K562 (cell line): ENCODE measurements around the gene DGCR2. TPM values are rescaled to one million over a fixed set of nuclear protein-coding genes. Genes with fewer than 3 reads are reported as not detected.

Experiments used
- BMI1 ChIP-seq: fragments of 150-350 bp; IDR thresholded peaks from 2 replicates; pipeline ENCODE4 v1.6.1; 2014; ENCODE audit warnings: low read length
- CBX3 ChIP-seq, 2 experiments: IDR thresholded peaks; 1 replicate in 1 of 2; 2 replicates in 1 of 2; pipeline ENCODE4 v1.6.1; 2012; ENCODE audit warnings: inconsistent platforms in 2 of 2, low read length in 2 of 2, borderline replicate concordance in 1 of 2, control low read depth in 1 of 2
- EGR1 ChIP-seq: fragments of 450-650 bp; conservative IDR thresholded peaks from 2 replicates; pipeline ENCODE4 v1.6.1; 2017; ENCODE audit warnings: mild to moderate bottlenecking
- EHMT2 ChIP-seq: fragments of 450-650 bp; IDR thresholded peaks from 2 replicates; pipeline ENCODE4 v1.6.1; 2018; ENCODE audit warnings: antibody characterized with exemption
- FOXJ3 ChIP-seq: sonication (generic); formaldehyde crosslinking; IDR thresholded peaks from 2 replicates; pipeline ENCODE4 v1.4.0; 2020; ENCODE audit warnings: mild to moderate bottlenecking, missing genetic modification reagents
- HDAC3 ChIP-seq: fragments of 450-650 bp; IDR thresholded peaks from 2 replicates; pipeline ENCODE4 v1.6.1; 2018; ENCODE audit warnings: borderline replicate concordance, mild to moderate bottlenecking, moderate library complexity; ENCODE audit not compliant: partially characterized antibody
- HMGN3 ChIP-seq: IDR thresholded peaks from 2 replicates; pipeline ENCODE4 v1.6.1; 2011; ENCODE audit warnings: borderline replicate concordance, low read depth, mild to moderate bottlenecking, mixed read lengths, low read length; ENCODE audit not compliant: insufficient read length; ENCODE audit errors: extremely low read depth
- KAT2B ChIP-seq: IDR thresholded peaks from one replicate; pipeline ENCODE4 v1.6.1; 2012; ENCODE audit warnings: low read depth, mild to moderate bottlenecking, control low read depth, inconsistent platforms, low read length, moderate library complexity
- NFATC3 ChIP-seq: fragments of 450-650 bp; IDR thresholded peaks from 2 replicates; pipeline ENCODE4 v1.6.1; 2017; ENCODE audit warnings: mild to moderate bottlenecking
- RBBP5 ChIP-seq: fragments of 200-600 bp; sonication (generic); IDR thresholded peaks from 2 replicates; pipeline ENCODE4 v1.6.1; 2012; ENCODE audit warnings: borderline replicate concordance, mild to moderate bottlenecking, low read length, control low read depth, inconsistent platforms; ENCODE audit not compliant: insufficient read depth, poor library complexity, severe bottlenecking
- RBM17 ChIP-seq: fragments of 200-400 bp; formaldehyde crosslinking; IDR thresholded peaks from 2 replicates; pipeline ENCODE4 v1.6.1; 2017; ENCODE audit warnings: low read depth, mild to moderate bottlenecking, low read length, borderline replicate concordance
- RFX1 ChIP-seq: fragments of 450-650 bp; IDR thresholded peaks from 2 replicates; pipeline ENCODE4 v1.6.1; 2016; ENCODE audit warnings: mild to moderate bottlenecking, moderate library complexity
- SREBF2 ChIP-seq: sonication (generic); formaldehyde crosslinking; IDR thresholded peaks from 2 replicates; pipeline ENCODE4 v1.4.0; 2020; ENCODE audit warnings: mild to moderate bottlenecking, missing genetic modification reagents
- ZFP1 ChIP-seq: fragments of 450-650 bp; formaldehyde crosslinking; IDR thresholded peaks from 2 replicates; pipeline ENCODE4 v1.4.0; 2020; ENCODE audit warnings: mild to moderate bottlenecking, mixed read lengths
- ZFPM2 ChIP-seq: fragments of 250-450 bp; sonication (Bioruptor Pico); IDR thresholded peaks from 2 replicates; pipeline ENCODE4 v1.5.1; 2022; ENCODE audit warnings: mild to moderate bottlenecking
- ZNF79 ChIP-seq: fragments of 250-450 bp; sonication (Bioruptor Pico); IDR thresholded peaks from 2 replicates; pipeline ENCODE4 v1.4.0; 2020; ENCODE audit warnings: low read depth, mild to moderate bottlenecking, moderate library complexity
- polyA plus RNA-seq, 8 experiments: library from polyadenylated mRNA; depleted of rRNA in 4 of 8; stranded (reverse) in 5 of 8; unstranded in 3 of 8; fragments of >200 nt; fragmentation: Nextera tagmentation in 2 of 8; fragmentation: Illumina TruSeq in 1 of 8; extraction: Ambion mirVana in 2 of 8; extraction: Trizol in 1 of 8; gene quantifications; 2 replicates each; pipeline versions ENCODE4 v1.2.1 to v1.2.3, GENCODE V29; 2011 to 2014; ENCODE audit warnings: inconsistent platforms in 1 of 8, missing spikeins in 1 of 8
- total RNA-seq, 7 experiments: library from RNA; depleted of rRNA in 6 of 7; stranded (reverse); fragments of >200 nt in 6 of 7; fragmentation: Illumina TruSeq in 2 of 7; extraction: Trizol in 2 of 7; gene quantifications; 2 replicates each; pipeline versions ENCODE4 v1.2.1 to v1.2.3, GENCODE V29; 2011 to 2021; ENCODE audit warnings: low replicate concordance in 1 of 7
- TF ChIP-seq, protein P1 (sequence below): fragments of 450-650 bp; IDR thresholded peaks from 2 replicates; pipeline ENCODE4 v1.6.1; 2016; ENCODE audit warnings: low read depth, mild to moderate bottlenecking, moderate library complexity
- TF ChIP-seq, protein P2 (sequence below): sonication (generic); formaldehyde crosslinking; IDR thresholded peaks from 2 replicates; pipeline ENCODE4 v1.8.1; 2023; ENCODE audit warnings: missing genetic modification reagents, mild to moderate bottlenecking, borderline replicate concordance
- TF ChIP-seq, protein P3 (sequence below): sonication (generic); formaldehyde crosslinking; IDR thresholded peaks from 2 replicates; pipeline ENCODE4 v1.8.1; 2023; ENCODE audit warnings: mild to moderate bottlenecking, missing genetic modification reagents
- TF ChIP-seq, protein P4 (sequence below): sonication (generic); formaldehyde crosslinking; IDR thresholded peaks from 2 replicates; pipeline ENCODE4 v1.8.1; 2023; ENCODE audit warnings: mild to moderate bottlenecking, missing genetic modification reagents, moderate library complexity

DGCR2 gene
- total and polyA plus RNA-seq, 9 of the 15 experiments (the other 6 are each of a cell fraction or from before 2014, with no cell fraction given), result 0.69 to 101 (median 56.4) TPM

DNA sequence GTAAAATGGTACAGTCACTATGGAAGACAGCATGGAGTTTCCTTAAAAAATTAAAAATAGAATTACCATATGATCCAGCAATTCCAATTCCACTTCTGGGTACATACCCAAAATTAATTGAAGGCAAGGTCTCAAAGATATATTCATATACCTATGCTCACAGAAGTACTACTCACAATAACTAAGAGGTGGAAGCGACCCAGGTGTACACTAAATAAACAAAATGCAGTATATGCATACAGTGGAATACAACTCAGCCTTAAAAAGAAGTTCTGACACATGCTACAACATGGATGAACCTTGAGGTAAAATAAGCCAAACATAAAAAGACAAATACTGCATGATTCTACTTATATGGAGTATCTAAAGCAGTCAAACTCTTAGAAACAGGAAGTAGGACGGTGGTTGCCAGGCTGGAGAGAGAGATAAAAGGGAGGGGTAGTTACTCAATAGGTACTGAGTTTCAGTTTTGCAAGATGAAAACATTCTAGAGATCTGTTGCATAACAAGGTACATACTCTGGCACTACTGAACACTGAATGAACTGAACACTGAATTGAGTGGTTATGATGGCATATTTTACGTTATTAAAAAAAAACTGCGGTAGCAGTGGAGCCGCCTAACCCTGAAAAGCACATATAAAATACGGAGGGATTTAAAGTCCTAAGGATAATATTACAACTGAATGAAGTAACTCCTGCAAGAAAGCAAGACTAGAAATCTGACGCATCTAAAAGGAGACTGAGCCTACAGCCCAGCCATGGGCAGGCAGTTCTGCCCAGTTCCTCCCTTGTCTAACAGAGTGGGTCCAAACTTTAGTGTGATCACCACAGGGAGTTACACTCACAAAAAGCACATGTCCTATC lies 12.8 kb downstream of the DGCR2 start (continued):
- TF ChIP-seq, protein P1, sequence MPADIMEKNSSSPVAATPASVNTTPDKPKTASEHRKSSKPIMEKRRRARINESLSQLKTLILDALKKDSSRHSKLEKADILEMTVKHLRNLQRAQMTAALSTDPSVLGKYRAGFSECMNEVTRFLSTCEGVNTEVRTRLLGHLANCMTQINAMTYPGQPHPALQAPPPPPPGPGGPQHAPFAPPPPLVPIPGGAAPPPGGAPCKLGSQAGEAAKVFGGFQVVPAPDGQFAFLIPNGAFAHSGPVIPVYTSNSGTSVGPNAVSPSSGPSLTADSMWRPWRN, result peak; percentile 41; the same call in 1 of the 2 replicates
- peak; percentile 78 for TF ChIP-seq RBBP5
- TF ChIP-seq ZFPM2 (CRISPR knock-in tag), result no peak
- no peak; the same call in 1 of the 2 replicates for TF ChIP-seq ZNF79 (CRISPR knock-in tag)
- TF ChIP-seq, protein P2, sequence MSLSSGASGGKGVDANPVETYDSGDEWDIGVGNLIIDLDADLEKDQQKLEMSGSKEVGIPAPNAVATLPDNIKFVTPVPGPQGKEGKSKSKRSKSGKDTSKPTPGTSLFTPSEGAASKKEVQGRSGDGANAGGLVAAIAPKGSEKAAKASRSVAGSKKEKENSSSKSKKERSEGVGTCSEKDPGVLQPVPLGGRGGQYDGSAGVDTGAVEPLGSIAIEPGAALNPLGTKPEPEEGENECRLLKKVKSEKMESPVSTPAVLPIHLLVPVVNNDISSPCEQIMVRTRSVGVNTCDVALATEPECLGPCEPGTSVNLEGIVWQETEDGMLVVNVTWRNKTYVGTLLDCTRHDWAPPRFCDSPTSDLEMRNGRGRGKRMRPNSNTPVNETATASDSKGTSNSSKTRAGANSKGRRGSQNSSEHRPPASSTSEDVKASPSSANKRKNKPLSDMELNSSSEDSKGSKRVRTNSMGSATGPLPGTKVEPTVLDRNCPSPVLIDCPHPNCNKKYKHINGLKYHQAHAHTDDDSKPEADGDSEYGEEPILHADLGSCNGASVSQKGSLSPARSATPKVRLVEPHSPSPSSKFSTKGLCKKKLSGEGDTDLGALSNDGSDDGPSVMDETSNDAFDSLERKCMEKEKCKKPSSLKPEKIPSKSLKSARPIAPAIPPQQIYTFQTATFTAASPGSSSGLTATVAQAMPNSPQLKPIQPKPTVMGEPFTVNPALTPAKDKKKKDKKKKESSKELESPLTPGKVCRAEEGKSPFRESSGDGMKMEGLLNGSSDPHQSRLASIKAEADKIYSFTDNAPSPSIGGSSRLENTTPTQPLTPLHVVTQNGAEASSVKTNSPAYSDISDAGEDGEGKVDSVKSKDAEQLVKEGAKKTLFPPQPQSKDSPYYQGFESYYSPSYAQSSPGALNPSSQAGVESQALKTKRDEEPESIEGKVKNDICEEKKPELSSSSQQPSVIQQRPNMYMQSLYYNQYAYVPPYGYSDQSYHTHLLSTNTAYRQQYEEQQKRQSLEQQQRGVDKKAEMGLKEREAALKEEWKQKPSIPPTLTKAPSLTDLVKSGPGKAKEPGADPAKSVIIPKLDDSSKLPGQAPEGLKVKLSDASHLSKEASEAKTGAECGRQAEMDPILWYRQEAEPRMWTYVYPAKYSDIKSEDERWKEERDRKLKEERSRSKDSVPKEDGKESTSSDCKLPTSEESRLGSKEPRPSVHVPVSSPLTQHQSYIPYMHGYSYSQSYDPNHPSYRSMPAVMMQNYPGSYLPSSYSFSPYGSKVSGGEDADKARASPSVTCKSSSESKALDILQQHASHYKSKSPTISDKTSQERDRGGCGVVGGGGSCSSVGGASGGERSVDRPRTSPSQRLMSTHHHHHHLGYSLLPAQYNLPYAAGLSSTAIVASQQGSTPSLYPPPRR (CRISPR knock-in tag), result peak; percentile 94
- no peak for TF ChIP-seq SREBF2 (CRISPR knock-in tag)
- no peak for TF ChIP-seq HMGN3
- TF ChIP-seq CBX3 (IDR thresholded peaks at IDR 0.05; ENCODE audit: borderline replicate concordance in 1 of 2, low read length in 2 of 2), result peak in 1 of 2 experiments; percentile 85; a peak in 2 of 3 replicates
- TF ChIP-seq EHMT2, result no peak
- TF ChIP-seq BMI1, result no peak
- no peak for TF ChIP-seq NFATC3
- TF ChIP-seq KAT2B, result no peak
- TF ChIP-seq EGR1, result no peak
- TF ChIP-seq FOXJ3 (CRISPR knock-in tag), result no peak
- TF ChIP-seq, protein P3, sequence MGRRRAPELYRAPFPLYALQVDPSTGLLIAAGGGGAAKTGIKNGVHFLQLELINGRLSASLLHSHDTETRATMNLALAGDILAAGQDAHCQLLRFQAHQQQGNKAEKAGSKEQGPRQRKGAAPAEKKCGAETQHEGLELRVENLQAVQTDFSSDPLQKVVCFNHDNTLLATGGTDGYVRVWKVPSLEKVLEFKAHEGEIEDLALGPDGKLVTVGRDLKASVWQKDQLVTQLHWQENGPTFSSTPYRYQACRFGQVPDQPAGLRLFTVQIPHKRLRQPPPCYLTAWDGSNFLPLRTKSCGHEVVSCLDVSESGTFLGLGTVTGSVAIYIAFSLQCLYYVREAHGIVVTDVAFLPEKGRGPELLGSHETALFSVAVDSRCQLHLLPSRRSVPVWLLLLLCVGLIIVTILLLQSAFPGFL (CRISPR knock-in tag), result no peak
- TF ChIP-seq ZFP1 (CRISPR knock-in tag), result no peak; the same call in 1 of the 2 replicates
- peak; percentile 91 for TF ChIP-seq RFX1
- TF ChIP-seq, protein P4, sequence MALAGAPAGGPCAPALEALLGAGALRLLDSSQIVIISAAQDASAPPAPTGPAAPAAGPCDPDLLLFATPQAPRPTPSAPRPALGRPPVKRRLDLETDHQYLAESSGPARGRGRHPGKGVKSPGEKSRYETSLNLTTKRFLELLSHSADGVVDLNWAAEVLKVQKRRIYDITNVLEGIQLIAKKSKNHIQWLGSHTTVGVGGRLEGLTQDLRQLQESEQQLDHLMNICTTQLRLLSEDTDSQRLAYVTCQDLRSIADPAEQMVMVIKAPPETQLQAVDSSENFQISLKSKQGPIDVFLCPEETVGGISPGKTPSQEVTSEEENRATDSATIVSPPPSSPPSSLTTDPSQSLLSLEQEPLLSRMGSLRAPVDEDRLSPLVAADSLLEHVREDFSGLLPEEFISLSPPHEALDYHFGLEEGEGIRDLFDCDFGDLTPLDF (CRISPR knock-in tag), result no peak
- TF ChIP-seq HDAC3, result no peak
- no peak for TF ChIP-seq RBM17
